GM15510 (cell line): Measurements from ENCODE around the gene LIME1.

ENCODE experiments used
- POLR2A ChIP-seq: IDR thresholded peaks from 3 replicates; pipeline ENCODE4 v1.6.1; 2011; ENCODE audit warnings: borderline replicate concordance; ENCODE audit not compliant: insufficient read length; ENCODE audit errors: extremely low read depth

Gene LIME1

GRCh38 chr20:63765902-63766301 lies 29.4 kb downstream of the LIME1 start:
- no peak for TF ChIP-seq POLR2A

GRCh38 chr20:63766695-63767426 lies 30.4 kb downstream of the LIME1 start:
- no peak for TF ChIP-seq POLR2A

GRCh38 chr20:63767456-63767855 lies 31.0 kb downstream of the LIME1 start:
- no peak for TF ChIP-seq POLR2A

- no peak for TF ChIP-seq POLR2A
Observed at GRCh38 chr20:63767886-63768285, 31.4 kb downstream of the LIME1 start.

GRCh38 chr20:63768591-63769515 lies 32.4 kb downstream of the LIME1 start:
- no peak for TF ChIP-seq POLR2A

- no peak for TF ChIP-seq POLR2A
Observed at GRCh38 chr20:63769891-63770474, 33.5 kb downstream of the LIME1 start.

GRCh38 chr20:63771046-63771707 lies 34.7 kb downstream of the LIME1 start:
- no peak for TF ChIP-seq POLR2A

- no peak for TF ChIP-seq POLR2A
Observed at GRCh38 chr20:63772781-63773518, 36.5 kb downstream of the LIME1 start.

GRCh38 chr20:63773571-63774241 lies 37.2 kb downstream of the LIME1 start:
- TF ChIP-seq POLR2A: no peak

GRCh38 chr20:63774306-63774705 lies 37.8 kb downstream of the LIME1 start:
- TF ChIP-seq POLR2A: no peak

- TF ChIP-seq POLR2A: no peak
Observed at GRCh38 chr20:63775096-63775978, 38.9 kb downstream of the LIME1 start.

- TF ChIP-seq POLR2A: no peak
Observed at GRCh38 chr20:63777614-63778013, 41.1 kb downstream of the LIME1 start.
